Mammary epithelial cell (primary cell): ENCODE data around the gene AKAP8.

Experiments used
- EZH2 ChIP-seq: IDR thresholded peaks from 2 replicates; pipeline ENCODE4 v1.6.1; 2012; ENCODE audit warnings: low read length, inconsistent platforms, borderline replicate concordance
- TF ChIP-seq, protein P1 (sequence below), 2 donors: IDR thresholded peaks in 1 of 2; conservative IDR thresholded peaks in 1 of 2; 2 replicates each; pipeline ENCODE4 v1.5.1; 2011 to 2012; ENCODE audit warnings: inconsistent platforms in 2 of 2, low read length in 2 of 2, mild to moderate bottlenecking in 2 of 2, control low read depth in 1 of 2, low read depth in 1 of 2; ENCODE audit not compliant: insufficient read depth in 1 of 2; ENCODE audit errors: extremely low read depth in 1 of 2

DNA sequence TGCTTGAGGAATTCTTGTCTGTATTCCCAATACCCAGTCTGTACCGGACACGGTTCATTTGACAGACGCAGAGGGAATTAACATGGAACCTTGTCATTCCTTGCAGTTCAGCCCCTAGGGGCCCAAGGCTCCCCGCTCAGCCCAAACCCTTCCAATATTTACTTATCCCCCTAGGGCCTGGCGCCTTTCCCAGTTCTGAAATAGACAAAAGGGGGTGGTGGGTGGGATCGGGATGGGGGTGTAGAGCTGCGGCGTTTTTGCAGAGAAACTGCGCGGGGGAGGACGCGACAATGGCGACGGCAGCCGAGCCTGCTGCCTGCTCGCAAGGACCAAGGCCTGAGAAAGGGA lies 38.6 kb upstream of the AKAP8 start:
- TF ChIP-seq, protein P1, sequence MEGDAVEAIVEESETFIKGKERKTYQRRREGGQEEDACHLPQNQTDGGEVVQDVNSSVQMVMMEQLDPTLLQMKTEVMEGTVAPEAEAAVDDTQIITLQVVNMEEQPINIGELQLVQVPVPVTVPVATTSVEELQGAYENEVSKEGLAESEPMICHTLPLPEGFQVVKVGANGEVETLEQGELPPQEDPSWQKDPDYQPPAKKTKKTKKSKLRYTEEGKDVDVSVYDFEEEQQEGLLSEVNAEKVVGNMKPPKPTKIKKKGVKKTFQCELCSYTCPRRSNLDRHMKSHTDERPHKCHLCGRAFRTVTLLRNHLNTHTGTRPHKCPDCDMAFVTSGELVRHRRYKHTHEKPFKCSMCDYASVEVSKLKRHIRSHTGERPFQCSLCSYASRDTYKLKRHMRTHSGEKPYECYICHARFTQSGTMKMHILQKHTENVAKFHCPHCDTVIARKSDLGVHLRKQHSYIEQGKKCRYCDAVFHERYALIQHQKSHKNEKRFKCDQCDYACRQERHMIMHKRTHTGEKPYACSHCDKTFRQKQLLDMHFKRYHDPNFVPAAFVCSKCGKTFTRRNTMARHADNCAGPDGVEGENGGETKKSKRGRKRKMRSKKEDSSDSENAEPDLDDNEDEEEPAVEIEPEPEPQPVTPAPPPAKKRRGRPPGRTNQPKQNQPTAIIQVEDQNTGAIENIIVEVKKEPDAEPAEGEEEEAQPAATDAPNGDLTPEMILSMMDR (conservative IDR thresholded peaks at IDR 0.05 in 1 of 2, IDR thresholded peaks at IDR 0.05 in 1 of 2; ENCODE audit: extremely low read depth in 1 of 2, insufficient read depth in 1 of 2, low read depth in 1 of 2, low read length in 2 of 2) = no peak
- TF ChIP-seq EZH2 = no peak
